ENCODE measurements around the gene THSD7A.

- TF ChIP-seq YY1 (IDR thresholded peaks at IDR 0.05) (no peak), CTCF (IDR thresholded peaks at IDR 0.05; ENCODE audit: low read depth, low read length, missing input control) (no peak), REST (IDR thresholded peaks at IDR 0.05) (no peak), SP1 (IDR thresholded peaks at IDR 0.05) (no peak), RAD21 (IDR thresholded peaks at IDR 0.05) (no peak), JUND (IDR thresholded peaks at IDR 0.05) (no peak), MAX (IDR thresholded peaks at IDR 0.05) (no peak), ZBTB33 (IDR thresholded peaks at IDR 0.05) (no peak), RXRA (IDR thresholded peaks at IDR 0.05) (no peak), ATF3 (IDR thresholded peaks at IDR 0.05) (no peak), HNF4G (IDR thresholded peaks at IDR 0.05) (no peak), TAF1 (conservative IDR thresholded peaks at IDR 0.05) (no peak), GABPA (IDR thresholded peaks at IDR 0.05 in 1 of 2, conservative IDR thresholded peaks at IDR 0.05 in 1 of 2) (no peak), EGR1 (IDR thresholded peaks at IDR 0.05; ENCODE audit: low read depth in 2 of 2) (no peak)
These were observed 20.3 kb downstream of the THSD7A start for GRCh38 chr7:11811709-11812108.

Data from liver (tissue), 3 donors.